Measurements from ENCODE around the gene DLD.
A peak's percentile ranks its signal among the peaks of the same experiment; 100 is the strongest.
"Not testable (repeated sequence)": the region's sequence is repeated elsewhere in the genome, so short reads cannot be mapped to it uniquely, and the experiment has no call there.

DLD gene

DNA sequence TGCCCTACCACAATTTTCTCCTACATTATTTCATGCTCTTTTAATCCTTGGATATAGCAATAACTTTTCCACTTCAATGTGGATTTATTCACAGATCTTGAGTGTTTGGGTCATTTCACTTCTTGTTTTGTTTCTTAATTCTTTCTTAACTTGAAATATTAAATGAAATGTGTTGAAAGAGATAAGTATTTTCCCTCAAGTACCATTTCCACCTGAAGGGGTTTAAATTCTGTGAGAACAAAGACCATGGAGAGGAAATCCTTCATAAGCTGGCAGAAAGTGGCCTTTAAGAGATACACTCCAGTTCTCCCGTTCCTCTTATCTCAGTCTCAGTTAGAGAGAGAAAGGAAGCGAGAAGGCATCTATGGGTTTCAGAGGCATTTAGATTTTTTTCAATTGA lies 14.1 kb upstream of the DLD start:
- no peak for DNase-seq (ENCODE audit: extremely low read depth, low read depth)
- TF ChIP-seq, protein P1, sequence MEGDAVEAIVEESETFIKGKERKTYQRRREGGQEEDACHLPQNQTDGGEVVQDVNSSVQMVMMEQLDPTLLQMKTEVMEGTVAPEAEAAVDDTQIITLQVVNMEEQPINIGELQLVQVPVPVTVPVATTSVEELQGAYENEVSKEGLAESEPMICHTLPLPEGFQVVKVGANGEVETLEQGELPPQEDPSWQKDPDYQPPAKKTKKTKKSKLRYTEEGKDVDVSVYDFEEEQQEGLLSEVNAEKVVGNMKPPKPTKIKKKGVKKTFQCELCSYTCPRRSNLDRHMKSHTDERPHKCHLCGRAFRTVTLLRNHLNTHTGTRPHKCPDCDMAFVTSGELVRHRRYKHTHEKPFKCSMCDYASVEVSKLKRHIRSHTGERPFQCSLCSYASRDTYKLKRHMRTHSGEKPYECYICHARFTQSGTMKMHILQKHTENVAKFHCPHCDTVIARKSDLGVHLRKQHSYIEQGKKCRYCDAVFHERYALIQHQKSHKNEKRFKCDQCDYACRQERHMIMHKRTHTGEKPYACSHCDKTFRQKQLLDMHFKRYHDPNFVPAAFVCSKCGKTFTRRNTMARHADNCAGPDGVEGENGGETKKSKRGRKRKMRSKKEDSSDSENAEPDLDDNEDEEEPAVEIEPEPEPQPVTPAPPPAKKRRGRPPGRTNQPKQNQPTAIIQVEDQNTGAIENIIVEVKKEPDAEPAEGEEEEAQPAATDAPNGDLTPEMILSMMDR (IDR thresholded peaks at IDR 0.05; ENCODE audit: low read depth, low read length), result no peak

DNA sequence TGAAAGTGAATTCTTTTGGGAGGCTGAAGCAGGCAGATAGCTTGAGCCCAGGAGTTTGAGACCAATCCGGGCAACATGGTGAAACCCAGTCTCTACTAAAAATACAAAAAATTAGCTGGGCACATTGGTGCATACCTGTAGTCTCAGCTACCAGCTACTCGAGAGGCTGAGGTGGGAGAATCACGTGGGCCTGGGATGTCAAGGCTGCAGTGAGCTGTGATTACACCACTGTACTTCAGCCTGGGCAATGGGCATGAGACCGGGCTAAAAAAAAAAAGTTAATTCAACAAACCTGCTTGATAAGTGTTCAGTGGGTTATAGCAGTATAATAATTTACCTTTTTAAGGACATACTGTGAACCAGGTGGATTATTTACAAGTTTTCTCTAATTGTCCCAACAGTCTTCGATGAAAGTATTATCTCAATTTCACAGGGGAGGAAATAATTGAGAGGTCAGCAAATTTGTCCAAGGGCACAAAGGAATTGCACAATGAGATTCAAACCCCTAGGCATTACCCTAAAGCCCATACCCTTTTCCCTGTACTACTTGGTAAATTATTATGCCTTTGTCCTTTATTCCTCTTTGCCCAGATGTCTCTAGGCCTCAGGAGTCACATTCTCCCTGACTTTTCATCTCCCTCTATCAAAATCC lies 13.1 kb upstream of the DLD start:
- TF ChIP-seq, protein P1 (IDR thresholded peaks at IDR 0.05; ENCODE audit: low read depth, low read length), result no peak
- no peak for DNase-seq (ENCODE audit: extremely low read depth, low read depth)

DNA sequence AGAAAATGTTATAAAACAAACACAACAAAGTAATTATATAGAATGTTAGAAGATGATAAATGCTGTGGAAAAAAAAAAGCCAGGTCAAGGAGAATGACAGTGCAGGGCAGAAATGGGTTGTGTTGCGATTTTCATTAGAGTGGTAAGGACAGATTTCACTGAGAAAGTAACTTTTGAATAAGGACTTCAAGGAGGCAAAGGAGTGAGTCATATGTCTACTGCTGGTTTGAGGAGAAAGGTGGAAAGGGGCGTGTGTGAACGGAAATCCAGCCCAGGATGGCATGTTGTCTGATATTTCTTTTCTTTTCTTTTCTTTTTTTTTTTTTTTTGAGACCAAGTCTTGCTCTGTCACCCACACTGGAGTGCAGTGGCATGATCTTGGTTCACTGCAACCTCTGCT lies 12.3 kb upstream of the DLD start:
- DNase-seq (ENCODE audit: extremely low read depth, low read depth), result no peak
- TF ChIP-seq, protein P1 (IDR thresholded peaks at IDR 0.05; ENCODE audit: low read depth, low read length), result no peak

DNA sequence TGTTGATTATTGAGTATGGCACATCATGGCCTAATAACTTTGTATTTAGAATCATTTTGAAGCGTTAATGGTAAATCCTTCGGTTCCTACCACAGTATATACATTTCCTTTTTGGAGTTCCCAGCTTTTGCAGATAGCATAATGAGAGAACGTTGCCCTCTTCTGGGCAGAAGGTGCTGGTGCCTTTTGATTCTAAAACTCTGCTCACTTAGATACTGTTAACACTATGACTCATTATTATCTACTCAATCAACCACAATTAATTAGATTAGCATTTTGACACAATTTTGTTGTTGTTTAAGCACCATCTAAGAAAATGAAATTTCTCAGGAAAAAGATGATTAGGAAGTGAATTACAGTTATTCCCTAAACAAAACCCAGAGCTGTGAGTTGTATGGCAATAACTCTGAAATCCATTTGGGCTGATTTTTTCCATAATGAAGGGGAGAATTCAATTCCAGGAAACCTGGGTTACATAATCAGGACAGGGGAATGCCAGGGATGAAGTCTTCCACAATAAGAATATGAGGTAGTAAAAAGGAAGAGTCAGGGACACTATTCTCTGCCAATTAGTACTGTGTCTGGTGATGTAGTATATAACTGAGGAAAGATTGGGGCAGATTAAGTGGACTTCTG lies 11.5 kb upstream of the DLD start:
- TF ChIP-seq, protein P1 (IDR thresholded peaks at IDR 0.05; ENCODE audit: low read depth, low read length), result peak; percentile 82
- peak; percentile 22 for DNase-seq (ENCODE audit: extremely low read depth, low read depth)

DNA sequence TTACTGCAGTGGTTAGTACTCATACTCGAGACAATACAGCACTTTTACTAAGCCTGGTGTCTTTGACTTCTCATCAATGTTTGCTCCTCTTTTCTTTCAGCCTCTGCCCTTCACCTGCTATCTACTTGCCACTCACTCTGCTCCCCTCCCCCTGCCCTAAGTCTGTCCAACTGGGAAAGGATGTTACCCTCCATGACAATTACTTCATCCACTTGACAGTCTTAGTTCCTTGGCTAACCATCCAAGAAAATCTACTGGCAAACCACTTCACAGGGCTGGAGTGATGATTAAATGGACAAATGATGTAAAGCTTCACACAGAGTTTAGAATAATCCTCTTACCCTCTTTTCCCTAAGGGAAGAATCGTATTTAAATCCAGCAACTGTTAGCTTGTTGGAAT lies 8.2 kb upstream of the DLD start:
- TF ChIP-seq, protein P1 (IDR thresholded peaks at IDR 0.05; ENCODE audit: low read depth, low read length), result no peak
- no peak for DNase-seq (ENCODE audit: extremely low read depth, low read depth)

DNA sequence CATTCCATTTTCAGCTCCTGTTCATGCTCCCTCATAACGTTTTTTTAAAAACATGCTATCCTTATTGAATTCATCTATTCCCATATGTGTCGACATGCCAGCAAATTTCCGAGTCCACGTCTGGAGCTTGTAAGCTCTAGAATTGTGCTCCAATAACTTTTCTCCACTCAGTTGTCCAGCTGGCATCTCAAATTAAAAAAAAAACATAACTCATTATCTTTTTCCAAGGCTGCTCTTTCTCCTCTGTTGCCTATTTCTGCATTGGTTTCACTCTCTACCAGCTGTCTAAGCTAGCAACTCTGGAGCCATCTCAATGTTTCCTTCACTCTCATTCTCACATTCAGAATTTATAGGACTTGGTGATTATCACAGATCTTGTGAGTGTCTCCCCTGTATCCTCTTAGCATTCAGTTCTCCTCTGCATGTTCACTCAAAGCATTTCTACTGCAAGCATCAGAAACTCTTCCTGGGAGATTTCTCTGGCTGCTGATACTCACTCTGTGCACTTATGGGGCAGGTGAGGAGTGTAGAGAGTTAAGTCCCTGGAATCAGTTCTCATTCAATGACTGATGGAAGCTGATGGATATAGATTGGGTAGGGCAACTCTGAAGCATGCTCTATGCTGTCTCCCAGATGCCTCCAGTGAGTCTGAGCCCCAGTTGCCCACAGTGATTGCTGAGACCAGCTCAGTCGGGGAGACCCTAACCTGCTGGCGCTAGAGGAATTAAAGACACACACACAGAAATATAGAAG lies 6.7 kb upstream of the DLD start:
- DNase-seq (ENCODE audit: extremely low read depth, low read depth), result no peak
- TF ChIP-seq, protein P1 (IDR thresholded peaks at IDR 0.05; ENCODE audit: low read depth, low read length), result no peak

DNA sequence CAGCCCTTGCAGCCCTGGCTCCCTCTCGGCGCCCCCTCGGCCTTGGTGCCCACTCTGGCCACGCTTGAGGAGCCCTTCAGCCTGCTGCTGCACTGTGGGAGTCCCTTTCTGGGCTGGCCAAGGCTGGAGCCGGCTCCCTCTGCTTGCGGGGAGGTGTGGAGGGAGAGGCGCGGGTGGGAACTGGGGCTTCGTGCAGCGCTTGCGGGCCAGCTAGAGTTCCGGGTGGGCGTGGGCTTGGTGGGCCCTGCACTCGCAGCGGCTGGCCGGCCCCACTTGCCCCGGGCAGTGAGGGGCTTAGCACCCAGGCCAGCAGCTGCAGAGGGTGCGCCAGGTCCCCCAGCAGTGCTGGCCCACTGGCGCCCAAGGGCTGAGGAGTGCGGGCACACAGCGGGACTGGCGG lies 3.2 kb upstream of the DLD start:
- not testable (repeated sequence) for DNase-seq (ENCODE audit: extremely low read depth, low read depth)

All from AG09319 (cell line).